NCI-H2196 (cell line): Measurements from ENCODE around the gene SH3PXD2A.

Experiments used
- DNase-seq: peaks from one replicate; lab custom pipeline; 2025; ENCODE audit not compliant: unreplicated experiment; lab: John Stamatoyannopoulos, UW

SH3PXD2A gene

DNA sequence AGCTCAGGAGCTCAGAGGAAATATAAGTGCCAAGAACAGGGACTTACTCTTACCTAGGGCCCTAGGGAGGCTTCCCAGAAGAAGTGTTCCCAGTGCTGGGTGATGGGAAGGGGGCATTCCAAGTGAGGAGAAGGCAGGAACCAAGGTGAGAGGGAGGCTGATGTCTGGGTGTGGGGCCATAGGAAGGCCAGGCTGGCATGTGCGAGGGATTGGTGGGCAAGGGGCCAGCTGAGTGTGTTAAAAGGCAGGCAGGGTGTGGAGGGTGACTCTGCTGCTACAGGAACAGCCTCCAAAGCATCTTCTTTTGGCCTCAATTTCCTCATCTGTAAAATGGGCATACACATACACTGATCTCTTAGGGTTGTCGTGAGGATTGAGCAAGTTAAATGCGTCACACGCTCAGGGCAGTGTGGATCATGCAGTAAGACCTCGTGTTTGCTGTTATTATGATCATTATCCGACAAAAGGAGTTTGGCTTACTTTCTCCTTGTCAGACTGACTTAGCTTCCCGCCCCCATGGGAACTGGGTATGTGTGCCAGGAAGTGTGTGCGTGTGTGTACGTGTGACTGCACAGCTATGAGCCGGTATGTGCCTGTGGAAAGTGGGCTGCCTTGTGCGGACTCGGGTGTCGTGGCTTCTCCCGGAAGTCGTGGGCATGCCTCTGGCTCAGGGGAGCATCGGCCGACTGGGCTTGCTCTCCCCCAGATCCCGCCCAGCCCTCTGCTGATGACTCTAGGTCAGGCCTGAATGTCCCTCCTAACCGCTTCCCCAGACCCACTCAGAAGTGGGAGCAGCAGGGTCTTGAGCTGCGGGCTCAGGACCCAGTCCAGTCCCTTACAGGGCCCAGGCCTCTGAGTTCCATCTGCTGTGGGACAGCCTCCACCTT is 302.3 kb downstream of the SH3PXD2A start:
- DNase-seq: no peak

DNA sequence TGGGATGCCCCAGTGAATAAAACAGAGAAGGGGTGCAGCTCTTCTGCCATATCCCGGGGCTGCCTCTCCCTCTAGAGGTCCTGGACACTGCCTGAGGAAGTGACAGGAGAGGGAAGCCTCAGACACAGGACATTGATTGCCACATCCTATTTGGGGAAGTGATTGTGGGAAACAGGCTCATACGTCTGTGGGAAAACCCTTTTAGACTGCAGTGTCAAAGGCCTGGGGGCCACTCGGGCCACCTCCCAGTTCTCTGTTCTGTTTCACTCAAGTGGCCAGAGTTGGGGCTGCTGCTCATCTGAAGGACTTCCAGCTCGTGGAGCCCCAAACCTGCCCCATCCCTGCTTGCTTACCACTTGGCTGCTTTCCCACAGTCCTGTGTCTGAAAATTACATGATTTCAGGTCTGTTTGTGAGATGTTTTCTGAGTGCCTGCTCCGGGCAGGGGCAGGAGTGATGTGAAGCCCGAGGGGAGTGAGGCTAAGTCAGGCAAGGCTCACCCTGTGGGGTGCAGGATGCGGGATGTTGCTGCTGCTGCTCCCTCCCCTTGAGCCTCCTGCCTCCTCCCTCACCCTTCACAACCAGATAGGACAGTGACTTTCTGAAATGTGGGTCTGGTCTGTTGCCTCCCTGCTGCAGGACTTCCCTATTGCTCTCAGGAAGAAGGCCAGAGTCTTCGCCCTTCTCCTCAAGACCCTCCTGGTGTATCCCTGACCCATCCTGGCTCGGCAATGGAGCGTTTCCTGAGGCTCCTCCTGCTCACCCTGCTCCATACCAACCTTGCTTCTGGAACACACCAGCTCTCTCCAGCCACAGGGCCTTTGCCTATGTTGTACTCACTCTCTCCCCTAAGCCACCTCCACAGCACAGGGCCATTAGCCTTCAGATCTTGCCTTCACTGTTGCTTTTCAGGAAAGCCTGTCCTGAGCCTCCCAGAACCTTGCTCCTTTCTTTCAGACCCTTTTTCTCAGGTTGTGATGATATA is 303.5 kb downstream of the SH3PXD2A start:
- no peak for DNase-seq

DNA sequence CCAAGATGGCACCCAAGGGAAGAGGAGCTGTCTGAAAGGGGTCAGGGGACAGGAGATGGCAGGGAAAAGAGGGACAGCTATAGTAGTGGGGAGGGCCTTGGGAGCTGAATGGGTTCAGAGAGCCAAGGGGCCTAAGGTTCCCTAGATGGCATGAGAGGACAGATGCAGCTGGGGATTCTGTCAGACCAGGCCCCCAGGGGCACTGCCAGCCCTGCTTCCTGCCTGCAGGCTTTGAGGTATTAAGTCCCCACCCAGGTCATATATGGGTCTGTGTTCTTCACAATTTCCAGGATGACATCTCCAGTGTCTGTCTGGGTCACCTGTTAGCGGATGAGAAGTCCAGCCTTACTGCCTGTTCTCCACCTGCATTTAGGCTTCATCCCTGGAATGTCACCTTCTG is 305.1 kb downstream of the SH3PXD2A start:
- no peak for DNase-seq

DNA sequence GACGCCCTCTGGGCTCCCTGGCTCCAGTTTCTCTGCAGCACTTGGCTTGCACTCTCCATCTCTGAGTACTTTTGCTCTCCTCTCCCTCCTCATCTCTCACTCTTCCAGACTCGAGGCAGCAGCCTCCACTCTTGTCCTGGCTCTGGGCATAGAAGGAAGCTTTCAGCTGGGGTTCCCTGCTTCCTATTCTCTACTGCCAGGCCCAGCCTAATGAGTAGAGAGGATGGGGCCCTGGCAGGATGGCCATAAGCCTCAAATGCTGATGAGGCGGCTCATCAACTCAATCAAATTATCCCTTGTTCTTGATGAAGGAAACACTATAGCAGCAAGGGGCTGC is 306.1 kb downstream of the SH3PXD2A start:
- DNase-seq: no peak

DNA sequence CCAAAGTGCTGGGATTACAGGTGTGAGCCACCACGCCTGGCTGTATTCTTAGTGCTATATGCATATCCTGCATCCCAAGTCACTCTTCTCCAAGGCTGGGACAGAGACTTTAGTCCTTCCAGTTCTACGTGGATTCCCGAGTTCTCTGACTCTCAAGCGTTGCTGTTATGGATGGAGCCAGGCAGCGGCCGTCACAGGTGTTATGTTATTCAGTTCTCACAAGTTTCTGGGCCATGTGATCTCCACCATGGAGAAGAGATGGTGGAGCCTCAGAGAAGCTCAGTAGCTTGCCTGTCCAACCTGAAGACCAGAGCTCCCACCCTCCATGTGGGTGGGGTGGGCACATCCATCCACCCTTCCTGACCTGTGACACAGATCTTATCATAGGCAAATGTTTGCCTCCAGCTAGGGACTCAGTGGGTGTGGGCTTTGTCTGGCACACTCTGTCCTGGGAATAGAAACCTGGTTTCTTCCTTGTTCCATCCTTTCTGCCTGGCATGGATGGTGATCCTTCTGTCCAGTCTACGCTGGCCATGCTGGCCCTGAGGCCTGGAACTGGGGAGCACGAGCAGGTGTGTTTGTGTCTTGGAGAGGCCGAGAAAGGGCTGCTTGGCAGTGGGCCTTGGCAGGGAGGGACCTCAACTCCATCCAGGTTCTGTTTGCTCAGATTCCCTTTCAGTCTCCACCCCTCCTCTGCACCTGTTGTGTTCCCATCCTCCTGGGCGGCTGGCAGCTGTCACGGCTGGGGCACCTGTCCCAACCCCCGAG is 306.6 kb downstream of the SH3PXD2A start:
- DNase-seq: peak; percentile 71

DNA sequence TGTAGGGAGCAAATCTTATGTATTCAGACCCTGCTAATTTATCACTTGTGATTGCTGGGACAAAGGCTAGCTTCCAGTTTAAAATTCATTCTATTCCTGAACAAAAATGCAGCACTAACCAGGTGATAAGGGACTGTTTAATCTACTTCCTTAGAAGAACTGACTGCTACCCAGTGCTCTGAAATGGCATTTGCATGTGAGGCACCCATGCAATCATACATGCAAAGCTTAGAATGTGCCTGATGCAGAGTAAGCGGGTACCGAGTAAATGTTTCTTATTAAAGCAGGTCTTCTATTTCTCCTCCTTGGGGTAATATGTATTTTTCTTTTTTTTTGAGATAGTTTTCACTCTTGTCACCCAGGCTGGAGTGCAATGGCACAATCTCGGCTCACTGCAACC is 307.4 kb downstream of the SH3PXD2A start:
- no peak for DNase-seq

DNA sequence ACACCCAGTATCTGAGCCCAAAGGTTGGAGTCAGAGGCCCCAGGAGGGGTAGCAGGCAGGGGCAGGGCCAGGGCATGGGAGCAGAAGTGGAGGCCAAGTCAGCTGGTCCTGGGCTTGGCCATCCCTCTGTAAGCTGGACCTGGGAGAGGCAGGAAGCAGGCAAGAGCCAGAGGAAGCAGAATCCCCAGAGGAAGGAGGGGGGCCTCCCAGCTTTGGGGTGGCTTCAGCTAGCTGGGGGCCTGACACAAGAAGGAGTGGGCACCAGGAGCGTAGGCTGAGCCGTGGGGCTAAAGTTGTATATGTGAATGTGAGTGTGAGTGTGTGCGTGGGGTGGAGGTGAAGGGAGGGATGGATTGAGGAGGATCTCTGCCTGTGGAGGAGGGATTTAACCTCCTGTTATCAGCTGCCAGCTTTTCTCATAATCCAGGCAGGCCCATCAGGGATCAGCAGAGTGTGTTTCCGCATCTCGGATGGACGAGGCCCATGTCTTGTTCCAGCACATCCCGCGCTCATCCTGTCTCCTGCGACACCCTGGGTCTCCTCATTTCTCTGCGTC is 307.9 kb downstream of the SH3PXD2A start:
- no peak for DNase-seq

DNA sequence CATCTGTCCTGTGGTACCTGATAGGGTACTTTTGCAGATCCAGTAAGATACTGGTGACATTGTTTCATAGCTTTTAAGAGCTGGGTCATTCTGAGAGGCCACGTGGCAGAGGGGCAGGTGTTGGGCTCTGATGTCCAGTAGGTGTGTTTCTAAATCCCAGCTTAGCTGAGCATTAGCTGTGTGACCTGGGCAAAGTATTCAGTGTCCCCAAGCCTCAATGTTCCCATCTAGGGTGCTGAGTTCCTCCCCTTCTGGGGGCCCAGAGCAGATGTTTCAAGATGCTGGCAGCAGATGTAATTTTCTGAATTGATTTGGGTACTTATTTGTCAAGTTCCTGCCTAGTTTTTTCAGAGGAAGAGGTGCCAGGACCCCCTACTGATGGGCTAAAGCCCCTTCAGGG is 309.0 kb downstream of the SH3PXD2A start:
- peak; percentile 25 for DNase-seq

DNA sequence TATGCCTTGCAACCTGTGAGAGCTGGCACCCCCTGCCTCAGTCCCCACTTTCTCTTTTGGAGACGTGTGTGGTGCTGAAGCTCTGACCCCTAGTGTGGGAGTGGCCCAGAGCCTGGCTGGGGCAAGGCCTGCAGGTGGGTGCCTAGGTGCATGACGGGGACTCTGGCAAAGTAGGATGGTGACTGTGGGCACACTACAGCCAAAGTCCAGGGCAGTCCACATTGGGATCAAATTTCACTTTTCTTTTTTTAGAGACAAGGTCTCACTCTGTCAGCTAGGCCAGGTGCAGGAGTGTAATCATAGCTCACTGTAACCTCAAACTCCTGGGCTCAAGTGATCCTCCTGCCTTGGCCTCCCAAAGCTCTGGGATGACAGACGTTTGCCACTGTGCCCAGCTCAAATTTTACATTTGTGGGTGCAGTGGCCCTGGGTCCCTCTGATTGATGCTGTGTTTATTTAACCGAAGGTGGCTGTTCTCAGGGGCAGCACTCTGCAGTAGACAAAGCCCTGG is 309.6 kb downstream of the SH3PXD2A start:
- peak; percentile 30 for DNase-seq

DNA sequence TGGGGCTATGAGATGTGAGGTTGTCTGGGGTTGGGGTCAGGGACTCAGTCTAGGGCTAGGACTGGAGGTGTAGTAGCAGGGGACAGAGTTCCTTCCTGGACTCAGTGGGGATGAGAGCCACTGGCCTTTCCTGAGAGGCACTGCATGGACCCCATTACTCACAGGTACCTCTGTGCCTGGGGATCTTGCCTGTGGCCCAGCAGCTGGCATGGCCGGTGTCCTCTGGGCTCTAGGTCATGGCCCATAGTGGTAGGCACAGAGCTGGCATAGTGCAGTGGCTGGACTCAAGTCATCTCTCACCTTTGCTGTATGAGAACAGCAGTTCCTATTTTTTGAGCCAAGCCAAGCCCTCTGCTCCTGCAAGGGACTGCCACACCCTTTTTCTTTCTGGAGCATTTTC is 310.0 kb downstream of the SH3PXD2A start:
- no peak for DNase-seq

DNA sequence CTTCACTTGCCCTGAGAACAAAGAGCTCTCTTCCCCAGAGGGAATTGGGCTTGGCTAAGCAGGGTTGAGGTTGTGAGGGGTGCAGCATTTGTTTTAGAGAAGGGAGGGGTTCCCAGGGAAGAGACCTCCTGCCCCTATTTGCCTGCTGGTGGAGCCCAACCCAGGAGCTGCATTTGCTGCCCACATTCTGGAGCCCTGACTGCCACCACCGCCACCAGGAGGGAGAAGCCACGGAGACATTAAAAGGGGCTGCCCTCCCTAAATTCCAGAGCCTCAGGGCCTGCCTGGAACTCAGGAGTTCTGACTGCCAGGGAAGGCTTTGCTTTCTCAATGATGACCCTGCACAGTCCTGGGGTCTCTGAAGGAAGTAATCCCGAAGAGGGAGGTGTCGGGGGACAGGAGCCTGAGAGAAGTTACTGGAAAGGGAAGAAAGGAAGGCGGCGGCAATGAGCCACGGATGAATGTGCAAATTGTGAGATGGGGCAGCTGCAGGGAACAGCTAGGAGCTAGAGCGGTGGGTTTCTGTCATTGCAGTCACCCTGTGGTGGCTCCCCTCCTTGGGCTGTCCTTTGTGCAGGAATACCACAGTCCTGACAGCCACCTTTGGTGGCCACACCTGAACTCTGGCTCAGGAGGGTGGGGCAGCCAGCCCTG is 310.6 kb downstream of the SH3PXD2A start:
- DNase-seq: no peak
